IPS-18c (cell line): ENCODE data around the gene ZNF846.
"Not testable (repeated sequence)": the region's sequence is repeated elsewhere in the genome, so short reads cannot be mapped to it uniquely, and the experiment has no call there.

Source experiments
- H3K4me3 ChIP-seq: 2 replicates; pipeline ENCODE4 v1.7.0; 2013; ENCODE audit warnings: low read depth, mild to moderate bottlenecking, low read length, moderate library complexity; ENCODE audit not compliant: insufficient read depth
- H3K9me3 ChIP-seq: one replicate; pipeline ENCODE4 v1.6.1; 2013; ENCODE audit warnings: mild to moderate bottlenecking, low read length, moderate library complexity; ENCODE audit not compliant: control insufficient read depth, insufficient read depth

ZNF846 gene

GRCh38 chr19:9788604-9789003 is 20.1 kb upstream of the ZNF846 start:
- not testable (repeated sequence) for H3K9me3 ChIP-seq, H3K4me3 ChIP-seq

GRCh38 chr19:9786819-9787218 is 18.3 kb upstream of the ZNF846 start:
- Histone ChIP-seq H3K4me3 (no peak overlapping the region), H3K9me3 (no peaks in the 10 kb centered on the region)

- no peaks in the 10 kb centered on the region for H3K9me3 ChIP-seq
- peak overlapping the region; percentile 81; the same call in 1 of the 2 replicates for H3K4me3 ChIP-seq
These were observed 17.8 kb upstream of the ZNF846 start for GRCh38 chr19:9786342-9786741.

GRCh38 chr19:9785367-9786331 is 17.1 kb upstream of the ZNF846 start:
- Histone ChIP-seq H3K4me3 (peak overlapping the region; percentile 81), H3K9me3 (no peaks in the 10 kb centered on the region)

- H3K4me3 ChIP-seq, H3K9me3 ChIP-seq: not testable (repeated sequence)
These were observed 15.6 kb upstream of the ZNF846 start for GRCh38 chr19:9784163-9784496.

GRCh38 chr19:9782338-9782737 is 13.8 kb upstream of the ZNF846 start:
- Histone ChIP-seq H3K4me3 (no peak overlapping the region), H3K9me3 (no peaks in the 10 kb centered on the region)

- Histone ChIP-seq H3K4me3 (no peak overlapping the region), H3K9me3 (peaks cover 15% of the 10 kb centered on the region)
These were observed 10.7 kb downstream of the ZNF846 start for GRCh38 chr19:9757544-9758501.

- peaks cover 11% of the 10 kb centered on the region for H3K9me3 ChIP-seq
These were observed 15.7 kb downstream of the ZNF846 start for GRCh38 chr19:9752701-9753443.

GRCh38 chr19:9751446-9751845 is 17.1 kb downstream of the ZNF846 start:
- H3K4me3 ChIP-seq: no peak overlapping the region
- peaks cover 6% of the 10 kb centered on the region for H3K9me3 ChIP-seq

More at GRCh38 chr19:9752701-9753443, 15.7 kb downstream of the ZNF846 start:
- H3K4me3 ChIP-seq: no peak overlapping the region

- Histone ChIP-seq H3K4me3 (no peak overlapping the region), H3K9me3 (peaks cover 7% of the 10 kb centered on the region)
These were observed 26.9 kb downstream of the ZNF846 start for GRCh38 chr19:9741476-9742171.

- Histone ChIP-seq H3K4me3 (no peak overlapping the region), H3K9me3 (peaks cover 4% of the 10 kb centered on the region)
These were observed 32.6 kb downstream of the ZNF846 start for GRCh38 chr19:9735986-9736385.

- not testable (repeated sequence) for H3K4me3 ChIP-seq, H3K9me3 ChIP-seq
These were observed 38.5 kb downstream of the ZNF846 start for GRCh38 chr19:9730056-9730455.

- no peaks in the 10 kb centered on the region for H3K9me3 ChIP-seq
- no peak overlapping the region for H3K4me3 ChIP-seq
These were observed 39.4 kb downstream of the ZNF846 start for GRCh38 chr19:9729162-9729561.

GRCh38 chr19:9727644-9728043 is 40.9 kb downstream of the ZNF846 start:
- no peak overlapping the region for H3K4me3 ChIP-seq
- no peaks in the 10 kb centered on the region for H3K9me3 ChIP-seq

GRCh38 chr19:9725508-9726201 is 42.9 kb downstream of the ZNF846 start:
- H3K4me3 ChIP-seq, H3K9me3 ChIP-seq: not testable (repeated sequence)

GRCh38 chr19:9724157-9724556 is 44.4 kb downstream of the ZNF846 start:
- no peaks in the 10 kb centered on the region for H3K9me3 ChIP-seq

More at GRCh38 chr19:9724157-9724556, 44.4 kb downstream of the ZNF846 start:
- no peak overlapping the region for H3K4me3 ChIP-seq
